Measurements from ENCODE around the gene BTNL8. TPM values are rescaled to one million over a fixed set of nuclear protein-coding genes. Genes with fewer than 3 reads are reported as not detected.

BTNL8 gene
- total and polyA plus RNA-seq, 2 experiments from 2014 or later = not detected

DNA sequence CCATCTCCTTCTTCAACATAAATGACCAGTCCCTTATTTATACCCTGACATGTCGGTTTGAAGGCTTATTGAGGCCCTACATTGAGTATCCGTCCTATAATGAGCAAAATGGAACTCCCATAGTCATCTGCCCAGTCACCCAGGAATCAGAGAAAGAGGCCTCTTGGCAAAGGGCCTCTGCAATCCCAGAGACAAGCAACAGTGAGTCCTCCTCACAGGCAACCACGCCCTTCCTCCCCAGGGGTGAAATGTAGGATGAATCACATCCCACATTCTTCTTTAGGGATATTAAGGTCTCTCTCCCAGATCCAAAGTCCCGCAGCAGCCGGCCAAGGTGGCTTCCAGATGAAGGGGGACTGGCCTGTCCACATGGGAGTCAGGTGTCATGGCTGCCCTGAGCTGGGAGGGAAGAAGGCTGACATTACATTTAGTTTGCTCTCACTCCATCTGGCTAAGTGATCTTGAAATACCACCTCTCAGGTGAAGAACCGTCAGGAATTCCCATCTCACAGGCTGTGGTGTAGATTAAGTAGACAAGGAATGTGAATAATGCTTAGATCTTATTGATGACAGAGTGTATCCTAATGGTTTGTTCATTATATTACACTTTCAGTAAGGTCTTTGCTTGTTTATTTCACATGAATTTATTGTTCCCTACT lies 51.5 kb downstream of the BTNL8 start:
- in situ Hi-C loops (cut with MboI) = no loop called here
- H3F3A ChIP-seq (ENCODE audit: insufficient read depth) = no peaks in the 10 kb centered on the region
- no peak overlapping the region for H3K4me3 ChIP-seq
- DNase-seq = no peak
- H3K9me3 ChIP-seq (ENCODE audit: low read depth) = no peaks in the 10 kb centered on the region
- H3K36me3 ChIP-seq (ENCODE audit: low read depth) = no peaks in the 10 kb centered on the region
- H3K27me3 ChIP-seq (replicated peaks; ENCODE audit: insufficient read depth) = no peaks in the 10 kb centered on the region
- H3K4me1 ChIP-seq (ENCODE audit: insufficient read depth) = no peaks in the 10 kb centered on the region
- no peak overlapping the region for H2AFZ ChIP-seq
- no peaks in the 10 kb centered on the region for H4K20me1 ChIP-seq (ENCODE audit: insufficient read depth)
- H3K79me2 ChIP-seq (ENCODE audit: insufficient read depth) = no peaks in the 10 kb centered on the region
- TF ChIP-seq EZH2 (IDR thresholded peaks at IDR 0.05; ENCODE audit: insufficient read depth, poor library complexity, severe bottlenecking) (no peak), EZH2phosphoT487 (IDR thresholded peaks at IDR 0.05; ENCODE audit: insufficient read depth, low read depth) (no peak)
- WGBS, 2 experiments (ENCODE audit: low coverage in 1 of 2, low lambda C conversion rate in 2 of 2, missing lambda C conversion rate in 2 of 2) = no CpG with 5 or more reads among the region's 6 CpGs
- no peaks in the 10 kb centered on the region for H3K9me2 ChIP-seq (ENCODE audit: insufficient read depth)
- H3K9ac ChIP-seq = no peak overlapping the region
- no peak overlapping the region for H3K27ac ChIP-seq
- no peak overlapping the region for H3K4me2 ChIP-seq (ENCODE audit: unreplicated experiment)

DNA sequence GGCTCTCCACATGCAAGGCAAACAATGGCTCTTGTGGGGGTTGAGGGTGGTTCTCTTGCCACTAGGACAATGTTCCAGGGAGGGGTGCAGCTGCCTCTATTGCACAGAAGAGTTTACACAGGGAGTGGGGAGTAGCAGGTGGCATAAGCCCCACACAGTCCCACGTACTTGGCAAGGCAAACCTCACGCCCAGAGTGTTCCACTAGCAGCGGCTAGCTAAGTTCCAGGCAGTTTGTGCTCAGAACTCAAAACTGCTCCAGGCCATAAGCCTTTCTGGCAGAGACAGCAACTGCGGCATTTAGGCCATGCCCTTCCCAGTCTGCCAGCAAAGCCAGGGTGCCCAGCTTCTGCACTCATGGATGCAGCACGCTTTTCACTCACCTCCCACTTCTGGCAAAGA lies 60.7 kb downstream of the BTNL8 start:
- H3F3A ChIP-seq (ENCODE audit: insufficient read depth) = no peaks in the 10 kb centered on the region
- H3K79me2 ChIP-seq (ENCODE audit: insufficient read depth) = no peaks in the 10 kb centered on the region
- no peak overlapping the region for H3K27ac ChIP-seq
- no peaks in the 10 kb centered on the region for H3K27me3 ChIP-seq (replicated peaks; ENCODE audit: insufficient read depth)
- H3K9me2 ChIP-seq (ENCODE audit: insufficient read depth) = no peaks in the 10 kb centered on the region
- DNase-seq = no peak
- no peak overlapping the region for H3K4me3 ChIP-seq
- no peaks in the 10 kb centered on the region for H3K36me3 ChIP-seq (ENCODE audit: low read depth)
- no peak overlapping the region for H3K4me2 ChIP-seq (ENCODE audit: unreplicated experiment)
- no peaks in the 10 kb centered on the region for H3K9me3 ChIP-seq (ENCODE audit: low read depth)
- H3K9ac ChIP-seq = no peak overlapping the region
- H3K4me1 ChIP-seq (ENCODE audit: insufficient read depth) = no peaks in the 10 kb centered on the region
- no peak for TF ChIP-seq EZH2 (IDR thresholded peaks at IDR 0.05; ENCODE audit: insufficient read depth, poor library complexity, severe bottlenecking)
- no peak for TF ChIP-seq EZH2phosphoT487 (IDR thresholded peaks at IDR 0.05; ENCODE audit: insufficient read depth, low read depth)
- no peak overlapping the region for H2AFZ ChIP-seq
- H4K20me1 ChIP-seq (ENCODE audit: insufficient read depth) = no peaks in the 10 kb centered on the region
- no CpG with 5 or more reads among the region's 5 CpGs for WGBS, 2 experiments (ENCODE audit: low coverage in 1 of 2, low lambda C conversion rate in 2 of 2, missing lambda C conversion rate in 2 of 2)
- in situ Hi-C loops (cut with MboI) = no loop called here

DNA sequence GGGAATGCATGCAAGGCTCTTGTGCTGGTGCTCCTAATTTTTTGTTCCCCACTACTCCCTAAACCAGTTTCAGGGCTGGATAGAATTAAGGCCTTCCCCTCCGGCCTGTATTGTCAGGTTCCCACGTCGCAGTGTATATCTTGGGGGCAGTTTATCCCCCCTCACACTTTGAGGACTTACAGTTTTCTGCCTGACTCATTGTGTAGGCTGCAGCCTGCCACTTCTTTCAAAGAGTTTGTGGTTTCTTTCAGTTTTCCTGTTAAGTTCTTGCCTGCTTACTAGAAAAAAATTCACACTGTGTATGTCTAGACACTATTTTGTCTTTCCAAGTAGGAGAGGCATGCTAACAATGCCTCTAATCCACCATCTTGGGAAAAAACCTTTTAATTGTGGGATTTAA lies 61.2 kb downstream of the BTNL8 start:
- Histone ChIP-seq H3K4me3 (no peak overlapping the region), H3K27ac (no peak overlapping the region), H3K9ac (no peak overlapping the region), H3K79me2 (ENCODE audit: insufficient read depth) (no peaks in the 10 kb centered on the region), H3F3A (ENCODE audit: insufficient read depth) (no peaks in the 10 kb centered on the region), H3K9me3 (ENCODE audit: low read depth) (no peaks in the 10 kb centered on the region), H4K20me1 (ENCODE audit: insufficient read depth) (no peaks in the 10 kb centered on the region), H3K36me3 (ENCODE audit: low read depth) (no peaks in the 10 kb centered on the region), H3K9me2 (ENCODE audit: insufficient read depth) (no peaks in the 10 kb centered on the region), H2AFZ (no peak overlapping the region), H3K4me1 (ENCODE audit: insufficient read depth) (no peaks in the 10 kb centered on the region), H3K4me2 (ENCODE audit: unreplicated experiment) (no peak overlapping the region), H3K27me3 (replicated peaks; ENCODE audit: insufficient read depth) (no peaks in the 10 kb centered on the region)
- DNase-seq = no peak
- in situ Hi-C loops (cut with MboI) = no loop called here
- TF ChIP-seq EZH2phosphoT487 (IDR thresholded peaks at IDR 0.05; ENCODE audit: insufficient read depth, low read depth) (no peak), EZH2 (IDR thresholded peaks at IDR 0.05; ENCODE audit: insufficient read depth, poor library complexity, severe bottlenecking) (no peak)
- WGBS, 2 experiments (ENCODE audit: low coverage in 1 of 2, low lambda C conversion rate in 2 of 2, missing lambda C conversion rate in 2 of 2) = no CpG with 5 or more reads among the region's 3 CpGs

DNA sequence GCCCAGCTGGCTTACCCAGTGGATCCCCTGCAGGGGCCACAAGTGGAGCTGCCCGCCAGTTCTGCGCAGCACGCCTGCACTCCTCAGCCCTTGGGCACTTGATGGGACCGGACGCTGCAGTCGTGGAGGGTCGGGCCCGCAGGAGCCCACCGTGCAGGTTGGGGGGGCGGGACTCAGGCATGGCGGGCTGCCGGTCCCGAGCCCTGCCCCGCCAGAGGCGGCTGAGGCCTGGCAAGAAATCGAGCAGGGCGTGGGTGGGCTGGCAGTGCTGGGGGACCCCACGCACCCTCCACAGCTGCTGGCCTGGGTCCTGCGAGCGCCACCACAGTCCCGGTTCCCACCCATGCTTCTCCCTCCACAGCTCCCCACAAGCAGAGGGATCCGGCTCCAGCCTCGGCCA lies 70.4 kb downstream of the BTNL8 start:
- no peak overlapping the region for H2AFZ ChIP-seq
- H3K27ac ChIP-seq = no peak overlapping the region
- no peak overlapping the region for H3K9ac ChIP-seq
- H4K20me1 ChIP-seq (ENCODE audit: insufficient read depth) = no peaks in the 10 kb centered on the region
- no peak overlapping the region for H3K4me2 ChIP-seq (ENCODE audit: unreplicated experiment)
- no peaks in the 10 kb centered on the region for H3K9me3 ChIP-seq (ENCODE audit: low read depth)
- no peak for DNase-seq
- H3K4me1 ChIP-seq (ENCODE audit: insufficient read depth) = no peaks in the 10 kb centered on the region
- H3K36me3 ChIP-seq (ENCODE audit: low read depth) = no peaks in the 10 kb centered on the region
- no CpG with 5 or more reads among the region's 23 CpGs for WGBS, 2 experiments (ENCODE audit: low coverage in 1 of 2, low lambda C conversion rate in 2 of 2, missing lambda C conversion rate in 2 of 2)
- no peaks in the 10 kb centered on the region for H3K9me2 ChIP-seq (ENCODE audit: insufficient read depth)
- no peaks in the 10 kb centered on the region for H3F3A ChIP-seq (ENCODE audit: insufficient read depth)
- H3K27me3 ChIP-seq (replicated peaks; ENCODE audit: insufficient read depth) = no peaks in the 10 kb centered on the region
- no peaks in the 10 kb centered on the region for H3K79me2 ChIP-seq (ENCODE audit: insufficient read depth)
- in situ Hi-C loops (cut with MboI) = no loop called here
- no peak overlapping the region for H3K4me3 ChIP-seq
- TF ChIP-seq EZH2 (IDR thresholded peaks at IDR 0.05; ENCODE audit: insufficient read depth, poor library complexity, severe bottlenecking) (no peak), EZH2phosphoT487 (IDR thresholded peaks at IDR 0.05; ENCODE audit: insufficient read depth, low read depth) (no peak)

DNA sequence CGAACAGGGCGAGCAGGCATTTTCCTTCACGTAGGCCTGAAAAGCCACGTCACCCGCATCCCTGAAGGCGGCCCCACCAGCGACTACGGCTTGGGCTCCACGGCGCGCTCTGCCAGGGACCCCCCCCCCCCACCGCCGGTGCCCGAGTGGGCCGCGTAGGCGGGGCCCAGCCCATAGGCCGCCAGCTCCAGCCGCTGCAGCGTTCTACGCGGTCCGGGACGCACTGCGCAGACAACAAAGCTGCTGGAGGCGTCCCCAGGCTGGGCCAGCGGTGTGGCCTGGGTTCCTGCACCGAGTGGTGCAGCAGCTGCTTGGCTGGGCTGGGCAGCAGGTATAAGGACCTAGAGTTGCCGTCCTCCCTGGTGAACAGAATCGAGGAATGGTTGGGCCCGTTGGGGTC lies 71.4 kb downstream of the BTNL8 start:
- no CpG with 5 or more reads among the region's 31 CpGs for WGBS, 2 experiments (ENCODE audit: low coverage in 1 of 2, low lambda C conversion rate in 2 of 2, missing lambda C conversion rate in 2 of 2)
- H4K20me1 ChIP-seq (ENCODE audit: insufficient read depth) = no peaks in the 10 kb centered on the region
- H3K9me2 ChIP-seq (ENCODE audit: insufficient read depth) = no peaks in the 10 kb centered on the region
- H3K27me3 ChIP-seq (replicated peaks; ENCODE audit: insufficient read depth) = no peaks in the 10 kb centered on the region
- no peak overlapping the region for H2AFZ ChIP-seq
- H3F3A ChIP-seq (ENCODE audit: insufficient read depth) = no peaks in the 10 kb centered on the region
- no peaks in the 10 kb centered on the region for H3K36me3 ChIP-seq (ENCODE audit: low read depth)
- H3K4me3 ChIP-seq = no peak overlapping the region
- H3K4me1 ChIP-seq (ENCODE audit: insufficient read depth) = no peaks in the 10 kb centered on the region
- in situ Hi-C loops (cut with MboI) = no loop called here
- no peak overlapping the region for H3K27ac ChIP-seq
- no peaks in the 10 kb centered on the region for H3K79me2 ChIP-seq (ENCODE audit: insufficient read depth)
- no peak for TF ChIP-seq EZH2phosphoT487 (IDR thresholded peaks at IDR 0.05; ENCODE audit: insufficient read depth, low read depth)
- no peak for TF ChIP-seq EZH2 (IDR thresholded peaks at IDR 0.05; ENCODE audit: insufficient read depth, poor library complexity, severe bottlenecking)
- H3K9me3 ChIP-seq (ENCODE audit: low read depth) = no peaks in the 10 kb centered on the region
- H3K4me2 ChIP-seq (ENCODE audit: unreplicated experiment) = no peak overlapping the region
- DNase-seq = no peak
- no peak overlapping the region for H3K9ac ChIP-seq
